Loucy (cell line): ENCODE measurements around the gene ZBTB21.

ENCODE experiments used
- H2AFZ ChIP-seq: fragments of 200-600 bp; sonication (generic); 2 replicates; pipeline ENCODE4 v1.6.0; 2016; ENCODE audit warnings: antibody characterized with exemption, mild to moderate bottlenecking, low read length, moderate library complexity
- H3F3A ChIP-seq: fragments of 200-600 bp; 2 replicates; pipeline ENCODE4 v1.6.0; 2016; ENCODE audit warnings: antibody characterized with exemption, low read depth, mild to moderate bottlenecking
- H3K27me3 ChIP-seq: fragments of 200-600 bp; sonication (generic); 2 replicates; pipeline ENCODE4 v1.6.1; 2014; ENCODE audit warnings: low read length, mild to moderate bottlenecking; ENCODE audit not compliant: insufficient read depth, poor library complexity, severe bottlenecking
- H3K36me3 ChIP-seq: fragments of 200-600 bp; sonication (generic); 2 replicates; pipeline ENCODE4 v1.6.1; 2016; ENCODE audit warnings: low read length; ENCODE audit not compliant: insufficient read depth
- H3K4me1 ChIP-seq: fragments of 200-600 bp; sonication (generic); 2 replicates; pipeline ENCODE4 v1.5.1; 2014; ENCODE audit warnings: low read length, mild to moderate bottlenecking; ENCODE audit not compliant: insufficient read depth, poor library complexity, severe bottlenecking
- H3K4me2 ChIP-seq: fragments of 200-600 bp; sonication (generic); 2 replicates; pipeline ENCODE4 v1.6.0; 2014; ENCODE audit warnings: antibody characterized with exemption, low read length, low read depth, mild to moderate bottlenecking; ENCODE audit not compliant: poor library complexity, severe bottlenecking
- H3K4me3 ChIP-seq: fragments of 200-600 bp; sonication (generic); 2 replicates; pipeline ENCODE4 v1.5.1; 2014; ENCODE audit warnings: low read length, mild to moderate bottlenecking, mixed read lengths; ENCODE audit not compliant: poor library complexity, severe bottlenecking
- H3K79me2 ChIP-seq: fragments of 200-600 bp; sonication (generic); 2 replicates; pipeline ENCODE4 v1.6.1; 2014; ENCODE audit warnings: low read length; ENCODE audit not compliant: insufficient read depth
- H3K9ac ChIP-seq: fragments of 200-600 bp; sonication (generic); 2 replicates; pipeline ENCODE4 v1.6.0; 2014; ENCODE audit warnings: mild to moderate bottlenecking, low read depth, low read length, moderate library complexity; ENCODE audit not compliant: poor library complexity, severe bottlenecking
- H3K9me2 ChIP-seq: fragments of 200-600 bp; sonication (generic); replicated peaks from 2 replicates; pipeline ENCODE4 v1.6.1; 2016; ENCODE audit warnings: low read depth, low read length, mixed read lengths
- H3K9me3 ChIP-seq: fragments of 200-600 bp; sonication (generic); 2 replicates; pipeline ENCODE4 v1.6.1; 2014; ENCODE audit warnings: mild to moderate bottlenecking, antibody characterized with exemption, low read length, low read depth; ENCODE audit not compliant: insufficient read depth
- H4K20me1 ChIP-seq: fragments of 200-600 bp; sonication (generic); 2 replicates; pipeline ENCODE4 v1.6.0; 2014; ENCODE audit warnings: antibody characterized with exemption, low read length, mild to moderate bottlenecking; ENCODE audit not compliant: insufficient read depth, poor library complexity, severe bottlenecking
- EZH2phosphoT487 ChIP-seq: fragments of 200-600 bp; IDR thresholded peaks from 2 replicates; pipeline ENCODE4 v1.6.1; 2018; ENCODE audit warnings: antibody characterized with exemption, mild to moderate bottlenecking, moderate library complexity, borderline replicate concordance
- TF ChIP-seq, protein P1 (sequence below): fragments of 200-600 bp; sonication (generic); conservative IDR thresholded peaks from 2 replicates; pipeline ENCODE4 v1.5.1; 2014; ENCODE audit warnings: mild to moderate bottlenecking, antibody characterized with exemption, low read length

ZBTB21 gene

DNA sequence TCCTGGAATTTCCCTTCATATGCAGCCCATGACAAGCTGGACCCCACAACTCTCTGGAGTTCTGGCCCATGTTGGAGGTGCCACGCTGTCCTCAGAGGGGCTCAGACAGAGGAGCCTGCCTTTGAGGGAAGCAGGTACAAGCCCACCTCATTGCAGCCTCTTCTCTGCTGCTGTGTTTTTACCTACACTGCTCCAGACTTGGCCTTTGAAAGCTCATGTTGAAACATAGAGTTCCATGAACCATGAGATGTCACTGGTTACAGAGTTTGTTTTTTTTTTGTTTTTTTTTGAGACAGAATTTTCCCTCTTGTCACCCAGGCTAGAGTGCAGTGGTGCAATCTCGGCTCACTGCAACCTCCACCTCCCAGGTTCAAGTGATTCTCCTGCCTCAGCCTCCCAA, 22.1 kb upstream of the ZBTB21 start:
- no peak for TF ChIP-seq EZH2phosphoT487
- TF ChIP-seq, protein P1, sequence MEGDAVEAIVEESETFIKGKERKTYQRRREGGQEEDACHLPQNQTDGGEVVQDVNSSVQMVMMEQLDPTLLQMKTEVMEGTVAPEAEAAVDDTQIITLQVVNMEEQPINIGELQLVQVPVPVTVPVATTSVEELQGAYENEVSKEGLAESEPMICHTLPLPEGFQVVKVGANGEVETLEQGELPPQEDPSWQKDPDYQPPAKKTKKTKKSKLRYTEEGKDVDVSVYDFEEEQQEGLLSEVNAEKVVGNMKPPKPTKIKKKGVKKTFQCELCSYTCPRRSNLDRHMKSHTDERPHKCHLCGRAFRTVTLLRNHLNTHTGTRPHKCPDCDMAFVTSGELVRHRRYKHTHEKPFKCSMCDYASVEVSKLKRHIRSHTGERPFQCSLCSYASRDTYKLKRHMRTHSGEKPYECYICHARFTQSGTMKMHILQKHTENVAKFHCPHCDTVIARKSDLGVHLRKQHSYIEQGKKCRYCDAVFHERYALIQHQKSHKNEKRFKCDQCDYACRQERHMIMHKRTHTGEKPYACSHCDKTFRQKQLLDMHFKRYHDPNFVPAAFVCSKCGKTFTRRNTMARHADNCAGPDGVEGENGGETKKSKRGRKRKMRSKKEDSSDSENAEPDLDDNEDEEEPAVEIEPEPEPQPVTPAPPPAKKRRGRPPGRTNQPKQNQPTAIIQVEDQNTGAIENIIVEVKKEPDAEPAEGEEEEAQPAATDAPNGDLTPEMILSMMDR: no peak

GRCh38 chr21:42031816-42032215, 21.7 kb upstream of the ZBTB21 start:
- no peak overlapping the region for H3K9ac ChIP-seq
- H3K4me3 ChIP-seq: no peak overlapping the region
- no peaks in the 10 kb centered on the region for H3K36me3 ChIP-seq
- no peaks in the 10 kb centered on the region for H4K20me1 ChIP-seq
- no peaks in the 10 kb centered on the region for H3K79me2 ChIP-seq
- H3K4me2 ChIP-seq: no peak overlapping the region
- H3K9me3 ChIP-seq: no peaks in the 10 kb centered on the region
- TF ChIP-seq, protein P1: no peak
- no peak for TF ChIP-seq EZH2phosphoT487
- no peak overlapping the region for H2AFZ ChIP-seq
- H3K27me3 ChIP-seq: no peaks in the 10 kb centered on the region
- no peaks in the 10 kb centered on the region for H3K9me2 ChIP-seq
- peaks cover 21% of the 10 kb centered on the region for H3K4me1 ChIP-seq
- H3F3A ChIP-seq: no peaks in the 10 kb centered on the region

More for the DNA sequence above, 22.1 kb upstream of the ZBTB21 start:
- Histone ChIP-seq H3K9me3 (no peaks in the 10 kb centered on the region), H3K4me3 (no peak overlapping the region), H3K79me2 (no peaks in the 10 kb centered on the region), H3F3A (no peaks in the 10 kb centered on the region), H3K27me3 (no peaks in the 10 kb centered on the region), H3K4me2 (no peak overlapping the region), H3K4me1 (peaks cover 21% of the 10 kb centered on the region), H2AFZ (no peak overlapping the region), H4K20me1 (no peaks in the 10 kb centered on the region), H3K36me3 (no peaks in the 10 kb centered on the region), H3K9me2 (no peaks in the 10 kb centered on the region), H3K9ac (no peak overlapping the region)

- Histone ChIP-seq H3K36me3 (no peaks in the 10 kb centered on the region), H3K9ac (no peak overlapping the region), H3K4me2 (no peak overlapping the region), H3K9me2 (no peaks in the 10 kb centered on the region), H2AFZ (no peak overlapping the region), H3K9me3 (no peaks in the 10 kb centered on the region), H3K4me3 (no peak overlapping the region), H3K27me3 (no peaks in the 10 kb centered on the region), H3F3A (no peaks in the 10 kb centered on the region), H3K79me2 (no peaks in the 10 kb centered on the region), H4K20me1 (no peaks in the 10 kb centered on the region), H3K4me1 (peaks cover 21% of the 10 kb centered on the region)
- no peak for TF ChIP-seq EZH2phosphoT487
- TF ChIP-seq, protein P1: no peak
Measured at GRCh38 chr21:42031241-42031640, 21.1 kb upstream of the ZBTB21 start.
